Smooth muscle cell (in vitro differentiated cells): ENCODE results near the gene HSCB. TPM values are rescaled to one million over a fixed set of nuclear protein-coding genes. Genes with fewer than 3 reads are reported as not detected.

Experiments
- DNase-seq: peaks from one replicate; lab custom pipeline; 2025; ENCODE audit not compliant: unreplicated experiment; lab: John Stamatoyannopoulos, UW
- H2AFZ ChIP-seq: fragments of 200-600 bp; sonication (generic); 2 replicates; pipeline ENCODE4 v1.6.0; 2016; ENCODE audit warnings: antibody characterized with exemption, low read depth, mild to moderate bottlenecking
- H3F3A ChIP-seq: fragments of 200-600 bp; sonication (generic); 2 replicates; pipeline ENCODE4 v1.6.0; 2017; ENCODE audit warnings: antibody characterized with exemption, low read depth
- H3K27ac ChIP-seq: fragments of 200-600 bp; sonication (generic); 2 replicates; pipeline ENCODE4 v1.5.1; 2016; ENCODE audit warnings: low read depth, mild to moderate bottlenecking
- H3K27me3 ChIP-seq: fragments of 200-600 bp; sonication (generic); 2 replicates; pipeline ENCODE4 v1.6.1; 2016; ENCODE audit warnings: low read depth, mild to moderate bottlenecking
- H3K36me3 ChIP-seq: fragments of 200-600 bp; sonication (generic); 2 replicates; pipeline ENCODE4 v1.5.1; 2016; ENCODE audit warnings: low read depth
- H3K4me1 ChIP-seq: fragments of 200-600 bp; sonication (generic); 2 replicates; pipeline ENCODE4 v1.5.1; 2016; ENCODE audit warnings: low read depth
- H3K4me2 ChIP-seq: fragments of 200-600 bp; sonication (generic); 2 replicates; pipeline ENCODE4 v1.6.0; 2016; ENCODE audit warnings: mild to moderate bottlenecking
- H3K4me3 ChIP-seq: fragments of 200-600 bp; sonication (generic); 2 replicates; pipeline ENCODE4 v1.5.1; 2016; ENCODE audit warnings: mild to moderate bottlenecking
- H3K79me2 ChIP-seq: fragments of 200-600 bp; sonication (generic); 2 replicates; pipeline ENCODE4 v1.6.0; 2016; ENCODE audit warnings: low read depth, mild to moderate bottlenecking
- H3K9ac ChIP-seq: fragments of 200-600 bp; sonication (generic); 2 replicates; pipeline ENCODE4 v1.6.0; 2016; ENCODE audit warnings: low read depth
- H3K9me3 ChIP-seq: fragments of 200-600 bp; sonication (generic); replicated peaks from 2 replicates; pipeline ENCODE4 v1.5.1; 2016; ENCODE audit warnings: low read depth
- H4K20me1 ChIP-seq: fragments of 200-600 bp; sonication (generic); 2 replicates; pipeline ENCODE4 v1.6.0; 2016; ENCODE audit warnings: low read depth
- WGBS: methylation state at CpG from one replicate; pipeline ENCODE4 v1.1.7; 2016; ENCODE audit warnings: low lambda C conversion rate; 5-methylcytosine and 5-hydroxymethylcytosine counted together
- polyA plus RNA-seq: library from polyadenylated mRNA; unstranded; fragments of >200 nt; fragmentation: Nextera tagmentation; extraction: Ambion mirVana; gene quantifications from 2 replicates; pipeline ENCODE4 v1.2.1, GENCODE V29; 2016
- total RNA-seq: library from RNA; depleted of rRNA; stranded (reverse); fragments of >200 nt; gene quantifications from 2 replicates; pipeline ENCODE4 v1.2.3, GENCODE V29; 2014
- TF ChIP-seq, protein P1 (sequence below): fragments of 200-600 bp; sonication (generic); IDR thresholded peaks from 2 replicates; pipeline ENCODE4 v1.5.1; 2017; ENCODE audit warnings: borderline replicate concordance, mild to moderate bottlenecking, antibody characterized with exemption; ENCODE audit not compliant: insufficient read depth, poor library complexity, severe bottlenecking

The HSCB gene
- total and polyA plus RNA-seq, 2 experiments from 2014 or later = 15.9 to 22.5 TPM

DNA sequence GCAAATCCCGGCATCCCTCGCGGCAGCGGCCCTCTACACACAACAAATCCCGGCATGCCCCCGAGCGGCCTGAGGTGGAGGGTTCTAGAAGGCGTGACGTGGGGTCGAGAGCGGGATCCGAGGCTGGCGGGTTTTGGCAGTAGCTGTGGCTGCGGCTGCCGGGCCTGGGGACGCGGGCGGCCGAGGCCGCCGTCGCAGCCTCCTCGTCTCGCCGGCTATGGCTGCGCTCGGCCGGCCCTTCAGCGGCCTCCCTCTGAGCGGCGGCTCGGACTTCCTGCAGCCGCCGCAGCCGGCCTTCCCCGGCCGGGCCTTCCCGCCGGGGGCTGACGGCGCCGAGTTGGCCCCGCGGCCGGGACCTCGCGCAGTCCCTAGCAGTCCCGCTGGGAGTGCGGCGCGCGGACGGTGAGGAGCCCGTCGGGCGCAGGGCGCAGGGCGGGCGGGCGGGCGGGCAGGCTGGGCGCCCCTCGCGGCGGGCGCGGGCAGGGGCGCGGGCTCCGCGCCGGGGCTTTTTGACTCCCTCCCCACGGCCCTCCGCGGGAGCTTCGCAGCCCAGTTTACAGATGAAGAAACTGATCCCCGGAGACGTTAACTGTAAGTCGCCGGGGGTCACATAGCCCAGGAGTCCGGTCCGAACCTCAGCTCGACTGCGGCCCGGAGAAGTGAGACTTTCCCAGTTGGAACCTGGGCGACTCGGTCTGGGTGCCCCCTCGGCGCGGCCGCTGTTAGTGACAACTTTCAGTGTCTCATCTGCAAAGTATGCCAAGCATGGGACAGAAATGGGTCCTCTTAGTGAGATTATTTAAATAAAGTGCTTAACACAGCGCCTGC lies 31.0 kb downstream of the HSCB start, which contains the start of gene CCDC117:
CCDC117 (plus strand) TSS at position 63 of the 828 bp plus-strand sequence; CDS start at position 218, 155 bp downstream.
- Histone ChIP-seq H3K36me3 (peaks cover 4% of the 10 kb centered on the region), H3K4me3 (peak within 1 kb of the TSS; percentile 88), H3K27me3 (no peaks in the 10 kb centered on the region), H2AFZ (peak within 1 kb of the TSS; percentile 85), H3K4me2 (peak within 1 kb of the TSS; percentile 86), H3K4me1 (no peaks in the 10 kb centered on the region), H3K79me2 (peaks cover 43% of the 10 kb centered on the region), H3K9ac (peak within 1 kb of the TSS; percentile 93), H3K27ac (peak within 1 kb of the TSS; percentile 96), H3K9me3 (no peaks in the 10 kb centered on the region), H4K20me1 (peaks cover 37% of the 10 kb centered on the region), H3F3A (no peaks in the 10 kb centered on the region)
- WGBS = 1% methylated on average over 65 of the region's 92 CpGs
- peak; percentile 60 for DNase-seq
- TF ChIP-seq, protein P1, sequence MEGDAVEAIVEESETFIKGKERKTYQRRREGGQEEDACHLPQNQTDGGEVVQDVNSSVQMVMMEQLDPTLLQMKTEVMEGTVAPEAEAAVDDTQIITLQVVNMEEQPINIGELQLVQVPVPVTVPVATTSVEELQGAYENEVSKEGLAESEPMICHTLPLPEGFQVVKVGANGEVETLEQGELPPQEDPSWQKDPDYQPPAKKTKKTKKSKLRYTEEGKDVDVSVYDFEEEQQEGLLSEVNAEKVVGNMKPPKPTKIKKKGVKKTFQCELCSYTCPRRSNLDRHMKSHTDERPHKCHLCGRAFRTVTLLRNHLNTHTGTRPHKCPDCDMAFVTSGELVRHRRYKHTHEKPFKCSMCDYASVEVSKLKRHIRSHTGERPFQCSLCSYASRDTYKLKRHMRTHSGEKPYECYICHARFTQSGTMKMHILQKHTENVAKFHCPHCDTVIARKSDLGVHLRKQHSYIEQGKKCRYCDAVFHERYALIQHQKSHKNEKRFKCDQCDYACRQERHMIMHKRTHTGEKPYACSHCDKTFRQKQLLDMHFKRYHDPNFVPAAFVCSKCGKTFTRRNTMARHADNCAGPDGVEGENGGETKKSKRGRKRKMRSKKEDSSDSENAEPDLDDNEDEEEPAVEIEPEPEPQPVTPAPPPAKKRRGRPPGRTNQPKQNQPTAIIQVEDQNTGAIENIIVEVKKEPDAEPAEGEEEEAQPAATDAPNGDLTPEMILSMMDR = no peak

DNA sequence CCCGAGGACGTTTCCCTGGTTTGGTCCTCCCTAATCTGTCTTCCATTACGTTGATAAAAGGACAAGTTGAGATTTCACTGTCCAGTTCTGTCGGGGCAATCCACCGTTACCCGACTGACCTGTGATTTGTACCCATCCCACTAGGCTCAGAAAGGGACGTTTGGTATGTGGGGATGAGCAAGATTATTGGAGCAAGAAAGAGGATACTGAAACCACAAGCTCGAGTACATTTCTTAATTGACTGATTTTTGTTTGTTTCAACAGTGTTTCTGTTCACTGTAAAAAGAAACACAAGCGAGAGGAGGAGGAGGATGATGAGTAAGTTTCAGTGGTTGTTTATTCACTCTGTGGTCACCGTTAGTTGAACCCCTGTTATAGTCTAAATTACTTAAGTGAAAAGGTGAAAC lies 31.6 kb downstream of the HSCB start:
- H3K27me3 ChIP-seq = no peaks in the 10 kb centered on the region
- peaks cover 4% of the 10 kb centered on the region for H3K36me3 ChIP-seq
- peak overlapping the region; percentile 86 for H3K4me2 ChIP-seq
- peaks cover 43% of the 10 kb centered on the region for H4K20me1 ChIP-seq
- TF ChIP-seq, protein P1 = no peak
- H3K4me1 ChIP-seq = no peaks in the 10 kb centered on the region
- peak overlapping the region; percentile 85 for H2AFZ ChIP-seq
- H3K79me2 ChIP-seq = peaks cover 49% of the 10 kb centered on the region
- H3F3A ChIP-seq = no peaks in the 10 kb centered on the region
- WGBS = 2% methylated on average over 10 of the region's 10 CpGs
- no peaks in the 10 kb centered on the region for H3K9me3 ChIP-seq
- H3K9ac ChIP-seq = peak overlapping the region; percentile 93
- H3K4me3 ChIP-seq = peak overlapping the region; percentile 88
- peak overlapping the region; percentile 96 for H3K27ac ChIP-seq
- no peak for DNase-seq

DNA sequence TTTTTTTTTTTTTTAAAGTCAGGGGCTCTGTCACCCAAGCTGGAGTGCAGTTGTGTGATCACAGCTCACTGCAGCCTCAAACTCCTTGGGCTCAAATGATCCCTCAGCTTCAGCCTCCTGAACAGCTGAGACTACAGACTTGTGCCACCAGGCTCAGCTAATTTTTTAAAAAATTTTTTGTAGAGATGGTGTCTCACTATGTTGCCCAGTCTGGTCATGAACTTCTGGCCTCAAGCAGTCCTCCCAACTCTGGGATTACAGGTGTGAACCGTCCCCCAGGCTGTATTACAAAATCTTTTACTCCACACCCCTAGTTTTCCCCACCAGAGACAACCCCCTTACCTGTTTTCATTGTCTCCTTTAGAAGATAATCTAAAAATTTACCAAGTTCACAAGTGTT lies 32.5 kb downstream of the HSCB start:
- peak overlapping the region; percentile 7 for H3K27ac ChIP-seq
- H3K4me2 ChIP-seq = no peak overlapping the region
- H3K4me3 ChIP-seq = no peak overlapping the region
- H3K9me3 ChIP-seq = no peaks in the 10 kb centered on the region
- no peak for DNase-seq
- peaks cover 58% of the 10 kb centered on the region for H3K79me2 ChIP-seq
- no peak overlapping the region for H2AFZ ChIP-seq
- TF ChIP-seq, protein P1 = no peak
- peaks cover 3% of the 10 kb centered on the region for H3F3A ChIP-seq
- H4K20me1 ChIP-seq = peaks cover 52% of the 10 kb centered on the region
- no peak overlapping the region for H3K9ac ChIP-seq
- peaks cover 4% of the 10 kb centered on the region for H3K36me3 ChIP-seq
- H3K4me1 ChIP-seq = no peaks in the 10 kb centered on the region
- 100% methylated on average over 1 of the region's 1 CpG for WGBS
- no peaks in the 10 kb centered on the region for H3K27me3 ChIP-seq
